Body of pancreas (tissue), 4 donors: ENCODE measurements around the gene NUDT22.

ENCODE experiments used
- CTCF ChIP-seq, 7 experiments: fragments of 450-650 bp in 4 of 7; fragments of 200-600 bp in 3 of 7; sonication (generic) in 3 of 7; IDR thresholded peaks; one replicate each; pipeline ENCODE4 v1.5.1; 2016 to 2019; ENCODE audit warnings: antibody characterized with exemption in 7 of 7
- POLR2A ChIP-seq, 3 donors: fragments of 450-650 bp; IDR thresholded peaks; one replicate each; pipeline ENCODE4 v1.6.1; 2016; ENCODE audit warnings: antibody characterized with exemption in 3 of 3, mild to moderate bottlenecking in 2 of 3

GRCh38 chr11:64250415-64251015 lies 24.4 kb downstream of the NUDT22 start:
- TF ChIP-seq POLR2A (IDR thresholded peaks at IDR 0.05) (no peak), CTCF (IDR thresholded peaks at IDR 0.05) (no peak)
